Peyer's patch (tissue), 4 donors: Measurements from ENCODE around the gene TMEM132D.

Experiments
- POLR2A ChIP-seq, 2 donors: fragments of 450-650 bp; IDR thresholded peaks; one replicate each; pipeline ENCODE4 v1.5.1; 2017; ENCODE audit warnings: antibody characterized with exemption in 2 of 2, mild to moderate bottlenecking in 2 of 2, moderate library complexity in 2 of 2
- TF ChIP-seq, protein P1 (sequence below), 6 experiments: fragments of 450-650 bp in 4 of 6; fragments of 200-600 bp in 2 of 6; sonication (generic) in 1 of 6; IDR thresholded peaks; one replicate each; pipeline ENCODE4 v1.5.1; 2017 to 2019; ENCODE audit warnings: antibody characterized with exemption in 6 of 6, mild to moderate bottlenecking in 3 of 6, moderate library complexity in 1 of 6

DNA sequence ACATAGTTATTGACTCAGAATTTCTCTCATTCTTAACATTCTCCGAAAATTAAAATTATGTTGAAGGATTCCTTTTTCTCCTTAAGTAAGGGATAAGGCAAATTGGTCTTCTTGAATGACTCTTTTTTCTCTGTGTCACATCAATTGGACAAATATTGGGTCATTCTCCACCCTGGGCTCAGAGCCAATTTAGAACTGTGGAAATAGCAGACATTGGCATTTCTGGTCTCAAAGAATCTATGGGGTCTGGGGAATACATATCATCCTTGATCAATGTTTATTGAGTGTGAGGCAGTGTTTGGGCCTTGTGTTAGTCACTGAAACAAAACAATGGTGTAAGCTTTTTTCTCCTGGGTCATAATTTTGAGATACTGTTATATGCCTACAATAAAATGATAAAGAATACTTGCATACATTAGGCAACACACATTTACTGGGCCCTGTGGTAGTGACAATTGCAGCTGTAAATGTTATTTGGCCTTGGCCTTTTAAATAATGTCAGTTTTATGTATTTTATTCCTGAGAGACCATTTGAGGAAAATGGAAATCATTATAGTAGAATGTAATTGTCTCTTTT is 414.6 kb downstream of the TMEM132D start:
- TF ChIP-seq POLR2A (IDR thresholded peaks at IDR 0.05): no peak
- TF ChIP-seq, protein P1, sequence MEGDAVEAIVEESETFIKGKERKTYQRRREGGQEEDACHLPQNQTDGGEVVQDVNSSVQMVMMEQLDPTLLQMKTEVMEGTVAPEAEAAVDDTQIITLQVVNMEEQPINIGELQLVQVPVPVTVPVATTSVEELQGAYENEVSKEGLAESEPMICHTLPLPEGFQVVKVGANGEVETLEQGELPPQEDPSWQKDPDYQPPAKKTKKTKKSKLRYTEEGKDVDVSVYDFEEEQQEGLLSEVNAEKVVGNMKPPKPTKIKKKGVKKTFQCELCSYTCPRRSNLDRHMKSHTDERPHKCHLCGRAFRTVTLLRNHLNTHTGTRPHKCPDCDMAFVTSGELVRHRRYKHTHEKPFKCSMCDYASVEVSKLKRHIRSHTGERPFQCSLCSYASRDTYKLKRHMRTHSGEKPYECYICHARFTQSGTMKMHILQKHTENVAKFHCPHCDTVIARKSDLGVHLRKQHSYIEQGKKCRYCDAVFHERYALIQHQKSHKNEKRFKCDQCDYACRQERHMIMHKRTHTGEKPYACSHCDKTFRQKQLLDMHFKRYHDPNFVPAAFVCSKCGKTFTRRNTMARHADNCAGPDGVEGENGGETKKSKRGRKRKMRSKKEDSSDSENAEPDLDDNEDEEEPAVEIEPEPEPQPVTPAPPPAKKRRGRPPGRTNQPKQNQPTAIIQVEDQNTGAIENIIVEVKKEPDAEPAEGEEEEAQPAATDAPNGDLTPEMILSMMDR (IDR thresholded peaks at IDR 0.05): no peak
